ENCODE measurements around the gene HOXD8. TPM values are rescaled to one million over a fixed set of nuclear protein-coding genes. Genes with fewer than 3 reads are reported as not detected.

Gene HOXD8
- not detected for total RNA-seq

- POLR2A ChIA-PET, result no interaction called here
- Mint-ChIP-seq H3K27me3 (peaks cover 83% of the 10 kb centered on the region), H3K4me1 (peaks cover 20% of the 10 kb centered on the region), H3K4me3 (peak within 1 kb of the TSS; percentile 19), H3K27ac (peak within 1 kb of the TSS; percentile 31), H3K36me3 (ENCODE audit: low read depth) (no peaks in the 10 kb centered on the region), H3K9me3 (no peaks in the 10 kb centered on the region)
- DNase-seq, result no peak
- CTCF ChIA-PET, result interaction anchor here (0.9 kb wide), 1 partner anchor 11 kb away, joined by 3 read pairs; no protein-coding TSS in a partner anchor
These were observed at the start of gene HOXD8 for GRCh38 chr2:176128982-176129796. HOXD8 (plus strand) TSS chr2:176129705; CDS start chr2:176130367, 662 bp downstream.

- Mint-ChIP-seq H3K4me3 (peak overlapping the region; percentile 51), H3K9me3 (peaks cover 5% of the 10 kb centered on the region), H3K27me3 (peaks cover 81% of the 10 kb centered on the region), H3K27ac (peak overlapping the region; percentile 79), H3K36me3 (ENCODE audit: low read depth) (peaks cover 3% of the 10 kb centered on the region), H3K4me1 (peaks cover 10% of the 10 kb centered on the region)
- POLR2A ChIA-PET, result no interaction called here
- CTCF ChIA-PET, result interaction anchor here (0.9 to 2.2 kb wide), 6 partner anchors 15 to 82 kb away, joined by 3 to 6 read pairs (median 4); no protein-coding TSS in a partner anchor
- DNase-seq, result no peak
These were observed 49.5 kb upstream of the HOXD8 start for GRCh38 chr2:176079831-176080539.

- CTCF ChIA-PET, result interaction anchor here (1.0 to 2.2 kb wide), 4 partner anchors 16 to 81 kb away, joined by 4 to 6 read pairs (median 5); no protein-coding TSS in a partner anchor
- no peak for DNase-seq
- POLR2A ChIA-PET, result no interaction called here
- Mint-ChIP-seq H3K27ac (peak overlapping the region; percentile 73), H3K27me3 (peaks cover 82% of the 10 kb centered on the region), H3K4me1 (peaks cover 10% of the 10 kb centered on the region), H3K36me3 (ENCODE audit: low read depth) (peaks cover 3% of the 10 kb centered on the region), H3K4me3 (peak overlapping the region; percentile 30), H3K9me3 (peaks cover 5% of the 10 kb centered on the region)
These were observed 48.7 kb upstream of the HOXD8 start for GRCh38 chr2:176080540-176081375.

- POLR2A ChIA-PET, result no interaction called here
- Mint-ChIP-seq H3K9me3 (peaks cover 5% of the 10 kb centered on the region), H3K27ac (peak overlapping the region; percentile 73), H3K36me3 (ENCODE audit: low read depth) (peaks cover 3% of the 10 kb centered on the region), H3K4me3 (peak overlapping the region; percentile 30), H3K27me3 (peaks cover 80% of the 10 kb centered on the region), H3K4me1 (peaks cover 10% of the 10 kb centered on the region)
- CTCF ChIA-PET, result interaction anchor here (1.2 to 2.2 kb wide), 5 partner anchors 16 to 81 kb away, joined by 3 to 6 read pairs (median 6); no protein-coding TSS in a partner anchor
- DNase-seq, result no peak
These were observed 48.1 kb upstream of the HOXD8 start for GRCh38 chr2:176081376-176081836.

GRCh38 chr2:176081837-176082524, 47.5 kb upstream of the HOXD8 start:
- ChIA-PET POLR2A (no interaction called here), CTCF (interaction anchor here (0.8 to 2.2 kb wide), 5 partner anchors 13 to 50 kb away, joined by 3 to 6 read pairs (median 3); no protein-coding TSS in a partner anchor)
- peak overlapping the region; percentile 73 for H3K27ac Mint-ChIP-seq

GRCh38 chr2:176082525-176082823, 47.0 kb upstream of the HOXD8 start:
- no peak for DNase-seq
- peaks cover 6% of the 10 kb centered on the region for H3K36me3 Mint-ChIP-seq (ENCODE audit: low read depth)
- CTCF ChIA-PET, result interaction anchor here (0.8 to 1.9 kb wide), 5 partner anchors 10 to 49 kb away, joined by 3 to 6 read pairs (median 3); no protein-coding TSS in a partner anchor
- H3K9me3 Mint-ChIP-seq, result peaks cover 5% of the 10 kb centered on the region
- H3K4me1 Mint-ChIP-seq, result peaks cover 10% of the 10 kb centered on the region
- H3K27me3 Mint-ChIP-seq, result peaks cover 83% of the 10 kb centered on the region
- H3K27ac Mint-ChIP-seq, result peak overlapping the region; percentile 62
- H3K4me3 Mint-ChIP-seq, result peak overlapping the region; percentile 40
- POLR2A ChIA-PET, result no interaction called here

More at GRCh38 chr2:176081837-176082524, 47.5 kb upstream of the HOXD8 start:
- H3K9me3 Mint-ChIP-seq, result peaks cover 5% of the 10 kb centered on the region
- peaks cover 10% of the 10 kb centered on the region for H3K4me1 Mint-ChIP-seq
- H3K4me3 Mint-ChIP-seq, result peak overlapping the region; percentile 10
- no peak for DNase-seq
- peaks cover 82% of the 10 kb centered on the region for H3K27me3 Mint-ChIP-seq
- H3K36me3 Mint-ChIP-seq (ENCODE audit: low read depth), result peaks cover 6% of the 10 kb centered on the region

- Mint-ChIP-seq H3K27me3 (peaks cover 89% of the 10 kb centered on the region), H3K9me3 (peaks cover 5% of the 10 kb centered on the region), H3K36me3 (ENCODE audit: low read depth) (peaks cover 6% of the 10 kb centered on the region), H3K4me3 (peak overlapping the region; percentile 58), H3K4me1 (peaks cover 10% of the 10 kb centered on the region), H3K27ac (peak overlapping the region; percentile 78)
- DNase-seq, result no peak
- CTCF ChIA-PET, result interaction anchor here (0.8 to 1.9 kb wide), 4 partner anchors 11 to 49 kb away, joined by 3 to 6 read pairs (median 3); no protein-coding TSS in a partner anchor
- POLR2A ChIA-PET, result no interaction called here
These were observed 46.4 kb upstream of the HOXD8 start for GRCh38 chr2:176082824-176083751.

GRCh38 chr2:176083796-176084261, 45.7 kb upstream of the HOXD8 start, which contains the start of gene EVX2:
EVX2 (minus strand) TSS chr2:176083962; CDS start chr2:176083776, 186 bp downstream.
- POLR2A ChIA-PET, result no interaction called here
- H3K27ac Mint-ChIP-seq, result peak within 1 kb of the TSS; percentile 78

GRCh38 chr2:176084611-176085119, 44.8 kb upstream of the HOXD8 start:
- Mint-ChIP-seq H3K4me1 (peaks cover 7% of the 10 kb centered on the region), H3K27ac (peak overlapping the region; percentile 78), H3K9me3 (no peaks in the 10 kb centered on the region), H3K27me3 (peaks cover 90% of the 10 kb centered on the region), H3K4me3 (peak overlapping the region; percentile 47), H3K36me3 (ENCODE audit: low read depth) (peaks cover 3% of the 10 kb centered on the region)
- DNase-seq, result no peak
- CTCF ChIA-PET, result interaction anchor here (1.5 to 1.6 kb wide), 2 partner anchors 12 to 48 kb away, joined by 5 to 7 read pairs; no protein-coding TSS in a partner anchor
- POLR2A ChIA-PET, result no interaction called here

More at GRCh38 chr2:176083796-176084261, 45.7 kb upstream of the HOXD8 start, which contains the start of gene EVX2:
- CTCF ChIA-PET, result interaction anchor here (1.0 kb wide), 1 partner anchor 11 kb away, joined by 3 read pairs; no protein-coding TSS in a partner anchor
- H3K4me3 Mint-ChIP-seq, result peak within 1 kb of the TSS; percentile 58
- H3K36me3 Mint-ChIP-seq (ENCODE audit: low read depth), result peaks cover 6% of the 10 kb centered on the region
- H3K27me3 Mint-ChIP-seq, result peaks cover 90% of the 10 kb centered on the region
- DNase-seq, result no peak
- peaks cover 14% of the 10 kb centered on the region for H3K4me1 Mint-ChIP-seq
- peaks cover 5% of the 10 kb centered on the region for H3K9me3 Mint-ChIP-seq

GRCh38 chr2:176085120-176085788, 44.3 kb upstream of the HOXD8 start:
- ChIA-PET CTCF (interaction anchor here (1.2 to 1.6 kb wide), 3 partner anchors 12 to 48 kb away, joined by 3 to 7 read pairs (median 5); partner anchors contain the start of gene HOXD10), POLR2A (no interaction called here)
- H3K36me3 Mint-ChIP-seq (ENCODE audit: low read depth), result peaks cover 3% of the 10 kb centered on the region
- no peaks in the 10 kb centered on the region for H3K9me3 Mint-ChIP-seq
- peaks cover 94% of the 10 kb centered on the region for H3K27me3 Mint-ChIP-seq
- peaks cover 7% of the 10 kb centered on the region for H3K4me1 Mint-ChIP-seq
- no peak for DNase-seq
- H3K27ac Mint-ChIP-seq, result peak overlapping the region; percentile 50
- H3K4me3 Mint-ChIP-seq, result peak overlapping the region; percentile 47
